ENCODE data around the gene ARHGEF40. TPM values are rescaled to one million over a fixed set of nuclear protein-coding genes. Genes with fewer than 3 reads are reported as not detected.

Gene ARHGEF40
- total RNA-seq, 1 donor from 2014 or later: 57.3 TPM

GRCh38 chr14:21087294-21088091 lies 17.4 kb downstream of the ARHGEF40 start:
- Mint-ChIP-seq H3K36me3 (ENCODE audit: insufficient read depth) (peaks cover 35% of the 10 kb centered on the region), H3K27me3 (no peaks in the 10 kb centered on the region), H3K4me3 (ENCODE audit: low read depth) (no peak overlapping the region), H3K9me3 (ENCODE audit: low read depth) (no peaks in the 10 kb centered on the region), H3K4me1 (ENCODE audit: low read depth) (no peaks in the 10 kb centered on the region), H3K27ac (no peak overlapping the region)
- no peak for TF ChIP-seq CTCF (IDR thresholded peaks at IDR 0.05; ENCODE audit: unreplicated experiment)
- no peak for DNase-seq (ENCODE audit: low spot score, unreplicated experiment)

- Mint-ChIP-seq H3K4me3 (ENCODE audit: low read depth) (no peak overlapping the region), H3K4me1 (ENCODE audit: low read depth) (peaks cover 7% of the 10 kb centered on the region), H3K27me3 (no peaks in the 10 kb centered on the region), H3K36me3 (ENCODE audit: insufficient read depth) (peaks cover 41% of the 10 kb centered on the region), H3K9me3 (ENCODE audit: low read depth) (no peaks in the 10 kb centered on the region), H3K27ac (no peak overlapping the region)
- DNase-seq (ENCODE audit: low spot score, unreplicated experiment): no peak
- no peak for TF ChIP-seq CTCF (IDR thresholded peaks at IDR 0.05; ENCODE audit: unreplicated experiment)
These were observed 18.6 kb downstream of the ARHGEF40 start for GRCh38 chr14:21088687-21089086.

GRCh38 chr14:21089271-21089670 lies 19.2 kb downstream of the ARHGEF40 start:
- Mint-ChIP-seq H3K36me3 (ENCODE audit: insufficient read depth) (peaks cover 42% of the 10 kb centered on the region), H3K4me3 (ENCODE audit: low read depth) (no peak overlapping the region), H3K27me3 (no peaks in the 10 kb centered on the region), H3K9me3 (ENCODE audit: low read depth) (no peaks in the 10 kb centered on the region), H3K27ac (no peak overlapping the region), H3K4me1 (ENCODE audit: low read depth) (peaks cover 12% of the 10 kb centered on the region)
- no peak for DNase-seq (ENCODE audit: low spot score, unreplicated experiment)
- TF ChIP-seq CTCF (IDR thresholded peaks at IDR 0.05; ENCODE audit: unreplicated experiment): no peak

GRCh38 chr14:21089877-21090193 lies 19.7 kb downstream of the ARHGEF40 start:
- Mint-ChIP-seq H3K27ac (peak overlapping the region; percentile 81), H3K4me3 (ENCODE audit: low read depth) (no peak overlapping the region), H3K9me3 (ENCODE audit: low read depth) (no peaks in the 10 kb centered on the region), H3K27me3 (no peaks in the 10 kb centered on the region), H3K4me1 (ENCODE audit: low read depth) (peaks cover 16% of the 10 kb centered on the region), H3K36me3 (ENCODE audit: insufficient read depth) (peaks cover 37% of the 10 kb centered on the region)
- TF ChIP-seq CTCF (IDR thresholded peaks at IDR 0.05; ENCODE audit: unreplicated experiment): no peak
- DNase-seq (ENCODE audit: low spot score, unreplicated experiment): no peak

- no peak for DNase-seq (ENCODE audit: low spot score, unreplicated experiment)
- Mint-ChIP-seq H3K27me3 (no peaks in the 10 kb centered on the region), H3K9me3 (ENCODE audit: low read depth) (no peaks in the 10 kb centered on the region), H3K4me1 (ENCODE audit: low read depth) (peaks cover 22% of the 10 kb centered on the region), H3K36me3 (ENCODE audit: insufficient read depth) (peaks cover 36% of the 10 kb centered on the region), H3K4me3 (ENCODE audit: low read depth) (no peak overlapping the region), H3K27ac (peak overlapping the region; percentile 81)
- TF ChIP-seq CTCF (IDR thresholded peaks at IDR 0.05; ENCODE audit: unreplicated experiment): peak; percentile 51
These were observed 20.3 kb downstream of the ARHGEF40 start for GRCh38 chr14:21090194-21090939.
